GM23338 (cell line): ENCODE measurements around the gene DAZAP1. TPM values are rescaled to one million over a fixed set of nuclear protein-coding genes. Genes with fewer than 3 reads are reported as not detected.

ENCODE experiments used
- ATAC-seq: fragments of 200-7000 bp; cut with Tn5 transposase; 3 replicates; pipeline ENCODE4 v1.9.1; 2020
- DNase-seq: peaks from one replicate; pipeline ENCODE4 v3.0.0-alpha.2; 2015; ENCODE audit warnings: low spot score
- H2AFZ ChIP-seq: fragments of 200-600 bp; sonication (generic); 2 replicates; pipeline ENCODE4 v1.8.0; 2016; ENCODE audit warnings: antibody characterized with exemption, mild to moderate bottlenecking, moderate library complexity
- H3F3A ChIP-seq: fragments of 200-600 bp; sonication (generic); replicated peaks from 2 replicates; pipeline ENCODE4 v1.8.0; 2017; ENCODE audit warnings: antibody characterized with exemption, mixed run types, low read depth
- H3K27ac ChIP-seq: fragments of 200-600 bp; sonication (generic); 2 replicates; pipeline ENCODE4 v1.6.1; 2016; ENCODE audit warnings: low read depth
- H3K27me3 ChIP-seq: fragments of 200-600 bp; sonication (generic); 2 replicates; pipeline ENCODE4 v1.8.0; 2016; ENCODE audit warnings: mild to moderate bottlenecking, mixed run types, moderate library complexity; ENCODE audit not compliant: insufficient read depth
- H3K36me3 ChIP-seq: fragments of 200-600 bp; sonication (generic); 2 replicates; pipeline ENCODE4 v1.8.0; 2016; ENCODE audit warnings: mild to moderate bottlenecking; ENCODE audit not compliant: insufficient read depth
- H3K4me1 ChIP-seq: fragments of 200-600 bp; sonication (generic); 2 replicates; pipeline ENCODE4 v1.8.0; 2016; ENCODE audit warnings: mild to moderate bottlenecking, moderate library complexity; ENCODE audit not compliant: insufficient read depth
- H3K4me2 ChIP-seq: fragments of 200-600 bp; sonication (generic); 2 replicates; pipeline ENCODE4 v1.7.1; 2017; ENCODE audit warnings: mixed run types
- H3K4me3 ChIP-seq: fragments of 200-600 bp; sonication (generic); 2 replicates; pipeline ENCODE4 v1.6.1; 2016; ENCODE audit warnings: mixed run types
- H3K79me2 ChIP-seq: fragments of 200-600 bp; sonication (generic); replicated peaks from 2 replicates; pipeline ENCODE4 v1.8.0; 2017; ENCODE audit warnings: mild to moderate bottlenecking; ENCODE audit not compliant: insufficient read depth
- H3K9me2 ChIP-seq: fragments of 200-600 bp; sonication (generic); 2 replicates; pipeline ENCODE4 v1.8.0; 2017; ENCODE audit not compliant: insufficient read depth
- H4K20me1 ChIP-seq: fragments of 200-600 bp; sonication (generic); replicated peaks from 2 replicates; pipeline ENCODE4 v1.8.0; 2017; ENCODE audit warnings: mild to moderate bottlenecking; ENCODE audit not compliant: insufficient read depth
- H3K27ac Mint-ChIP-seq: 2 replicates; pipeline ENCODE4 v1.8.0; 2020; ENCODE audit warnings: inconsistent platforms, mild to moderate bottlenecking, moderate library complexity, mixed read lengths
- H3K27me3 Mint-ChIP-seq: 3 replicates; pipeline ENCODE4 v1.8.0; 2022; ENCODE audit warnings: low read depth, mild to moderate bottlenecking, moderate library complexity, mixed read lengths, inconsistent platforms; ENCODE audit not compliant: insufficient read depth, poor library complexity
- H3K36me3 Mint-ChIP-seq: 3 replicates; pipeline ENCODE4 v1.8.0; 2021; ENCODE audit warnings: low read depth, mild to moderate bottlenecking, inconsistent platforms, moderate library complexity, mixed read lengths
- H3K4me1 Mint-ChIP-seq: 3 replicates; pipeline ENCODE4 v1.8.0; 2020; ENCODE audit warnings: mild to moderate bottlenecking, inconsistent platforms, mixed read lengths
- H3K4me3 Mint-ChIP-seq: 3 replicates; pipeline ENCODE4 v1.8.0; 2021; ENCODE audit warnings: moderate library complexity, mild to moderate bottlenecking, inconsistent platforms, mixed read lengths
- H3K9me3 Mint-ChIP-seq: 3 replicates; pipeline ENCODE4 v1.8.0; 2020; ENCODE audit warnings: moderate library complexity, mild to moderate bottlenecking, inconsistent platforms, mixed read lengths
- CREB1 ChIP-seq: fragments of 250-450 bp; sonication (Bioruptor Pico); IDR thresholded peaks from 2 replicates; pipeline ENCODE4 v1.5.0; 2020; ENCODE audit warnings: low read depth, mild to moderate bottlenecking, moderate library complexity
- EZH2 ChIP-seq: fragments of 200-600 bp; sonication (generic); IDR thresholded peaks from one replicate; pipeline ENCODE4 v1.8.0; 2017; ENCODE audit warnings: antibody characterized with exemption, mild to moderate bottlenecking, low read depth; ENCODE audit not compliant: unreplicated experiment
- EZH2phosphoT487 ChIP-seq: fragments of 200-600 bp; sonication (generic); IDR thresholded peaks from one replicate; pipeline ENCODE4 v1.8.1; 2018; ENCODE audit warnings: antibody characterized with exemption; ENCODE audit not compliant: unreplicated experiment
- JUNB ChIP-seq: IDR thresholded peaks from one replicate; pipeline ENCODE4 v1.6.1; 2016; ENCODE audit warnings: antibody characterized with exemption; ENCODE audit not compliant: unreplicated experiment
- NANOG ChIP-seq: IDR thresholded peaks from 2 replicates; pipeline ENCODE4 v1.6.1; 2016; ENCODE audit warnings: antibody characterized with exemption, borderline replicate concordance
- POLR2AphosphoS5 ChIP-seq: IDR thresholded peaks from 2 replicates; pipeline ENCODE4 v1.6.1; 2016; ENCODE audit warnings: antibody characterized with exemption, low read depth
- STAT1 ChIP-seq: IDR thresholded peaks from one replicate; pipeline ENCODE4 v1.6.1; 2016; ENCODE audit warnings: antibody characterized with exemption; ENCODE audit not compliant: unreplicated experiment
- ZNF114 ChIP-seq: fragments of 250-450 bp; sonication (Bioruptor Pico); IDR thresholded peaks from 2 replicates; pipeline ENCODE4 v1.5.0; 2020; ENCODE audit warnings: mild to moderate bottlenecking, moderate library complexity
- ZNF331 ChIP-seq: fragments of 250-450 bp; sonication (Bioruptor Pico); IDR thresholded peaks from 2 replicates; pipeline ENCODE4 v1.5.0; 2020; ENCODE audit warnings: low read depth, mild to moderate bottlenecking, moderate library complexity
- polyA plus RNA-seq: library from polyadenylated mRNA; unstranded; fragments of >200 nt; fragmentation: Nextera tagmentation; extraction: Ambion mirVana; gene quantifications from 2 replicates; pipeline ENCODE4 v1.2.1, GENCODE V29; 2016
- total RNA-seq: library from RNA; depleted of rRNA; stranded (reverse); fragments of >200 nt; shearing (Covaris generic); gene quantifications from 2 replicates; pipeline ENCODE4 v1.2.3, GENCODE V29; 2014
- TF ChIP-seq, protein P1 (sequence below): IDR thresholded peaks from one replicate; pipeline ENCODE4 v1.6.1; 2018; ENCODE audit warnings: antibody characterized with exemption; ENCODE audit not compliant: unreplicated experiment
- TF ChIP-seq, protein P2 (sequence below), 2 experiments: fragments of 200-600 bp in 1 of 2; sonication (generic) in 1 of 2; conservative IDR thresholded peaks; 2 replicates each; pipeline versions ENCODE4 v1.5.1 to v1.6.1; 2016 to 2017; ENCODE audit warnings: antibody characterized with exemption in 2 of 2, low read depth in 2 of 2, mild to moderate bottlenecking in 2 of 2, moderate library complexity in 1 of 2
- TF ChIP-seq, protein P3 (sequence below): fragments of 250-450 bp; sonication (Bioruptor Pico); IDR thresholded peaks from 2 replicates; pipeline ENCODE4 v1.5.0; 2020; ENCODE audit warnings: mild to moderate bottlenecking, moderate library complexity
- TF ChIP-seq, protein P4 (sequence below): IDR thresholded peaks from 2 replicates; pipeline ENCODE4 v1.6.1; 2016; ENCODE audit warnings: antibody characterized with exemption

Gene DAZAP1
- total and polyA plus RNA-seq, 2 experiments from 2014 or later, result 44.1 to 194 TPM

DNA sequence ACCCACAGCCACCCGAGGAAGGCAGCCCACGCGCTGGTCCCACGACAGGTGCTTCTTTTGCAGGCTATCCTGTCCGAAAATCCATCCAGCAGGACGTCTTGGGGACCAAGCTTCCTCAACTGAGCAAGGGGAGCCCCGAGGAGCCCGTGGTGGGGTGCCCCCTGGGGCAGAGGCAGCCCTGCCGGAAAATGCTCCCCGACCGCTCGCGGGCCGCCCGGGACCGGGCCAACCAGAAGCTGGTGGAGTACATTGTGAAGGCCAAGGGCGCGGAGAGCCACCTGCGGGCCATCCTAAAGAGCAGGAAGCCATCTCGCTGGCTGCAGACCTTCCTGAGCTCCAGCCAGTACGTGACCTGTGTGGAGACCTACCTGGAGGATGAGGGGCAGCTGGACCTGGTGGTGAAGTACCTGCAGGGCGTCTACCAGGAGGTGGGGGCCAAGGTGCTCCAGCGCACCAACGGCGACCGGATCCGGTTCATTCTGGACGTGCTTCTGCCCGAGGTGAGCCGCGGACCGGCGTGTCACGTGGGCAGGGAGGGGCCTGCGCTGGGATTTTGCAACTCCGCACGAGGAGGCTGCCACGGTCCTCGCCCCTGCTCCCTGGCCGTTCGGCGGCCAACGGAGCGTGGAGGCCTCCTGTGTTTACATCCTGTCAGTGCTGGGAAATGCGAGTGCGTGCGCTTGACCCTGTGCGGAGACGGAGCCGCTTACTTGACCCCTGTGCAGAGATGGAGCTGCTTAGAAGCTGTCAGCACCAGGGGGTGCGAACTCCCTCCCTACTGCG is 36.6 kb upstream of the DAZAP1 start:
- no peak for DNase-seq
- TF ChIP-seq ZNF331 (CRISPR knock-in tag) (no peak), CREB1 (CRISPR knock-in tag) (no peak), EZH2phosphoT487 (no peak), NANOG (no peak), JUNB (no peak), POLR2AphosphoS5 (no peak), ZNF114 (CRISPR knock-in tag) (no peak), EZH2 (no peak), STAT1 (no peak)
- TF ChIP-seq, protein P1, sequence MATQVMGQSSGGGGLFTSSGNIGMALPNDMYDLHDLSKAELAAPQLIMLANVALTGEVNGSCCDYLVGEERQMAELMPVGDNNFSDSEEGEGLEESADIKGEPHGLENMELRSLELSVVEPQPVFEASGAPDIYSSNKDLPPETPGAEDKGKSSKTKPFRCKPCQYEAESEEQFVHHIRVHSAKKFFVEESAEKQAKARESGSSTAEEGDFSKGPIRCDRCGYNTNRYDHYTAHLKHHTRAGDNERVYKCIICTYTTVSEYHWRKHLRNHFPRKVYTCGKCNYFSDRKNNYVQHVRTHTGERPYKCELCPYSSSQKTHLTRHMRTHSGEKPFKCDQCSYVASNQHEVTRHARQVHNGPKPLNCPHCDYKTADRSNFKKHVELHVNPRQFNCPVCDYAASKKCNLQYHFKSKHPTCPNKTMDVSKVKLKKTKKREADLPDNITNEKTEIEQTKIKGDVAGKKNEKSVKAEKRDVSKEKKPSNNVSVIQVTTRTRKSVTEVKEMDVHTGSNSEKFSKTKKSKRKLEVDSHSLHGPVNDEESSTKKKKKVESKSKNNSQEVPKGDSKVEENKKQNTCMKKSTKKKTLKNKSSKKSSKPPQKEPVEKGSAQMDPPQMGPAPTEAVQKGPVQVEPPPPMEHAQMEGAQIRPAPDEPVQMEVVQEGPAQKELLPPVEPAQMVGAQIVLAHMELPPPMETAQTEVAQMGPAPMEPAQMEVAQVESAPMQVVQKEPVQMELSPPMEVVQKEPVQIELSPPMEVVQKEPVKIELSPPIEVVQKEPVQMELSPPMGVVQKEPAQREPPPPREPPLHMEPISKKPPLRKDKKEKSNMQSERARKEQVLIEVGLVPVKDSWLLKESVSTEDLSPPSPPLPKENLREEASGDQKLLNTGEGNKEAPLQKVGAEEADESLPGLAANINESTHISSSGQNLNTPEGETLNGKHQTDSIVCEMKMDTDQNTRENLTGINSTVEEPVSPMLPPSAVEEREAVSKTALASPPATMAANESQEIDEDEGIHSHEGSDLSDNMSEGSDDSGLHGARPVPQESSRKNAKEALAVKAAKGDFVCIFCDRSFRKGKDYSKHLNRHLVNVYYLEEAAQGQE, result no peak
- TF ChIP-seq, protein P2, sequence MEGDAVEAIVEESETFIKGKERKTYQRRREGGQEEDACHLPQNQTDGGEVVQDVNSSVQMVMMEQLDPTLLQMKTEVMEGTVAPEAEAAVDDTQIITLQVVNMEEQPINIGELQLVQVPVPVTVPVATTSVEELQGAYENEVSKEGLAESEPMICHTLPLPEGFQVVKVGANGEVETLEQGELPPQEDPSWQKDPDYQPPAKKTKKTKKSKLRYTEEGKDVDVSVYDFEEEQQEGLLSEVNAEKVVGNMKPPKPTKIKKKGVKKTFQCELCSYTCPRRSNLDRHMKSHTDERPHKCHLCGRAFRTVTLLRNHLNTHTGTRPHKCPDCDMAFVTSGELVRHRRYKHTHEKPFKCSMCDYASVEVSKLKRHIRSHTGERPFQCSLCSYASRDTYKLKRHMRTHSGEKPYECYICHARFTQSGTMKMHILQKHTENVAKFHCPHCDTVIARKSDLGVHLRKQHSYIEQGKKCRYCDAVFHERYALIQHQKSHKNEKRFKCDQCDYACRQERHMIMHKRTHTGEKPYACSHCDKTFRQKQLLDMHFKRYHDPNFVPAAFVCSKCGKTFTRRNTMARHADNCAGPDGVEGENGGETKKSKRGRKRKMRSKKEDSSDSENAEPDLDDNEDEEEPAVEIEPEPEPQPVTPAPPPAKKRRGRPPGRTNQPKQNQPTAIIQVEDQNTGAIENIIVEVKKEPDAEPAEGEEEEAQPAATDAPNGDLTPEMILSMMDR (conservative IDR thresholded peaks at IDR 0.05; ENCODE audit: low read depth in 2 of 2), result no peak
- TF ChIP-seq, protein P3, sequence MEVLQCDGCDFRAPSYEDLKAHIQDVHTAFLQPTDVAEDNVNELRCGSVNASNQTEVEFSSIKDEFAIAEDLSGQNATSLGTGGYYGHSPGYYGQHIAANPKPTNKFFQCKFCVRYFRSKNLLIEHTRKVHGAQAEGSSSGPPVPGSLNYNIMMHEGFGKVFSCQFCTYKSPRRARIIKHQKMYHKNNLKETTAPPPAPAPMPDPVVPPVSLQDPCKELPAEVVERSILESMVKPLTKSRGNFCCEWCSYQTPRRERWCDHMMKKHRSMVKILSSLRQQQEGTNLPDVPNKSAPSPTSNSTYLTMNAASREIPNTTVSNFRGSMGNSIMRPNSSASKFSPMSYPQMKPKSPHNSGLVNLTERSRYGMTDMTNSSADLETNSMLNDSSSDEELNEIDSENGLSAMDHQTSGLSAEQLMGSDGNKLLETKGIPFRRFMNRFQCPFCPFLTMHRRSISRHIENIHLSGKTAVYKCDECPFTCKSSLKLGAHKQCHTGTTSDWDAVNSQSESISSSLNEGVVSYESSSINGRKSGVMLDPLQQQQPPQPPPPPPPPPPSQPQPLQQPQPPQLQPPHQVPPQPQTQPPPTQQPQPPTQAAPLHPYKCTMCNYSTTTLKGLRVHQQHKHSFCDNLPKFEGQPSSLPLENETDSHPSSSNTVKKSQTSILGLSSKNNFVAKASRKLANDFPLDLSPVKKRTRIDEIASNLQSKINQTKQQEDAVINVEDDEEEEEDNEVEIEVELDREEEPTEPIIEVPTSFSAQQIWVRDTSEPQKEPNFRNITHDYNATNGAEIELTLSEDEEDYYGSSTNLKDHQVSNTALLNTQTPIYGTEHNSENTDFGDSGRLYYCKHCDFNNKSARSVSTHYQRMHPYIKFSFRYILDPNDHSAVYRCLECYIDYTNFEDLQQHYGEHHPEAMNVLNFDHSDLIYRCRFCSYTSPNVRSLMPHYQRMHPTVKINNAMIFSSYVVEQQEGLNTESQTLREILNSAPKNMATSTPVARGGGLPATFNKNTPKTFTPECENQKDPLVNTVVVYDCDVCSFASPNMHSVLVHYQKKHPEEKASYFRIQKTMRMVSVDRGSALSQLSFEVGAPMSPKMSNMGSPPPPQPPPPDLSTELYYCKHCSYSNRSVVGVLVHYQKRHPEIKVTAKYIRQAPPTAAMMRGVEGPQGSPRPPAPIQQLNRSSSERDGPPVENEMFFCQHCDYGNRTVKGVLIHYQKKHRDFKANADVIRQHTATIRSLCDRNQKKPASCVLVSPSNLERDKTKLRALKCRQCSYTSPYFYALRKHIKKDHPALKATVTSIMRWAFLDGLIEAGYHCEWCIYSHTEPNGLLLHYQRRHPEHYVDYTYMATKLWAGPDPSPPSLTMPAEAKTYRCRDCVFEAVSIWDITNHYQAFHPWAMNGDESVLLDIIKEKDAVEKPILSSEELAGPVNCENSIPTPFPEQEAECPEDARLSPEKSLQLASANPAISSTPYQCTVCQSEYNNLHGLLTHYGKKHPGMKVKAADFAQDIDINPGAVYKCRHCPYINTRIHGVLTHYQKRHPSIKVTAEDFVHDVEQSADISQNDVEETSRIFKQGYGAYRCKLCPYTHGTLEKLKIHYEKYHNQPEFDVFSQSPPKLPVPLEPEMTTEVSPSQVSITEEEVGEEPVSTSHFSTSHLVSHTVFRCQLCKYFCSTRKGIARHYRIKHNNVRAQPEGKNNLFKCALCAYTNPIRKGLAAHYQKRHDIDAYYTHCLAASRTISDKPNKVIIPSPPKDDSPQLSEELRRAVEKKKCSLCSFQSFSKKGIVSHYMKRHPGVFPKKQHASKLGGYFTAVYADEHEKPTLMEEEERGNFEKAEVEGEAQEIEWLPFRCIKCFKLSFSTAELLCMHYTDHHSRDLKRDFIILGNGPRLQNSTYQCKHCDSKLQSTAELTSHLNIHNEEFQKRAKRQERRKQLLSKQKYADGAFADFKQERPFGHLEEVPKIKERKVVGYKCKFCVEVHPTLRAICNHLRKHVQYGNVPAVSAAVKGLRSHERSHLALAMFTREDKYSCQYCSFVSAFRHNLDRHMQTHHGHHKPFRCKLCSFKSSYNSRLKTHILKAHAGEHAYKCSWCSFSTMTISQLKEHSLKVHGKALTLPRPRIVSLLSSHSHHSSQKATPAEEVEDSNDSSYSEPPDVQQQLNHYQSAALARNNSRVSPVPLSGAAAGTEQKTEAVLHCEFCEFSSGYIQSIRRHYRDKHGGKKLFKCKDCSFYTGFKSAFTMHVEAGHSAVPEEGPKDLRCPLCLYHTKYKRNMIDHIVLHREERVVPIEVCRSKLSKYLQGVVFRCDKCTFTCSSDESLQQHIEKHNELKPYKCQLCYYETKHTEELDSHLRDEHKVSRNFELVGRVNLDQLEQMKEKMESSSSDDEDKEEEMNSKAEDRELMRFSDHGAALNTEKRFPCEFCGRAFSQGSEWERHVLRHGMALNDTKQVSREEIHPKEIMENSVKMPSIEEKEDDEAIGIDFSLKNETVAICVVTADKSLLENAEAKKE, result no peak
- TF ChIP-seq, protein P4, sequence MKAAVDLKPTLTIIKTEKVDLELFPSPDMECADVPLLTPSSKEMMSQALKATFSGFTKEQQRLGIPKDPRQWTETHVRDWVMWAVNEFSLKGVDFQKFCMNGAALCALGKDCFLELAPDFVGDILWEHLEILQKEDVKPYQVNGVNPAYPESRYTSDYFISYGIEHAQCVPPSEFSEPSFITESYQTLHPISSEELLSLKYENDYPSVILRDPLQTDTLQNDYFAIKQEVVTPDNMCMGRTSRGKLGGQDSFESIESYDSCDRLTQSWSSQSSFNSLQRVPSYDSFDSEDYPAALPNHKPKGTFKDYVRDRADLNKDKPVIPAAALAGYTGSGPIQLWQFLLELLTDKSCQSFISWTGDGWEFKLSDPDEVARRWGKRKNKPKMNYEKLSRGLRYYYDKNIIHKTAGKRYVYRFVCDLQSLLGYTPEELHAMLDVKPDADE, result no peak
- H3K4me3 Mint-ChIP-seq, result no peak overlapping the region
- no peak overlapping the region for H3K27ac ChIP-seq
- H4K20me1 ChIP-seq, result 0 out of 2 replicates have a peak, but pooled peaks cover 4% of the 10 kb centered on the region
- H2AFZ ChIP-seq, result no peak overlapping the region
- no peaks in the 10 kb centered on the region for H3K9me3 Mint-ChIP-seq
- no peak for ATAC-seq
- peaks cover 7% of the 10 kb centered on the region; the same call in 1 of the 2 replicates for H3K36me3 ChIP-seq
- H3K4me2 ChIP-seq, result no peak overlapping the region
- no peaks in the 10 kb centered on the region for H3K4me1 ChIP-seq
- 0 out of 2 replicates have a peak, but pooled peaks cover 21% of the 10 kb centered on the region for H3F3A ChIP-seq
- no peaks in the 10 kb centered on the region for H3K9me2 ChIP-seq
- H3K27me3 ChIP-seq, result no peaks in the 10 kb centered on the region
- no peak overlapping the region for H3K4me3 ChIP-seq
- H3K4me1 Mint-ChIP-seq, result no peaks in the 10 kb centered on the region
- H3K27ac Mint-ChIP-seq, result no peak overlapping the region
- peaks cover 8% of the 10 kb centered on the region for H3K27me3 Mint-ChIP-seq
- no peaks in the 10 kb centered on the region for H3K79me2 ChIP-seq
- peaks cover 67% of the 10 kb centered on the region for H3K36me3 Mint-ChIP-seq
